Measurements from ENCODE around the gene UTP20.

- no peak for TF ChIP-seq CTCF (IDR thresholded peaks at IDR 0.05; ENCODE audit: low read depth, low read length, poor library complexity, severe bottlenecking)
- TF ChIP-seq EZH2phosphoT487 (IDR thresholded peaks at IDR 0.05; ENCODE audit: borderline replicate concordance, low read length), result no peak
Measured at GRCh38 chr12:101407436-101408345, 127.8 kb downstream of the UTP20 start, which contains the start of gene ARL1.

Measured in DOHH2 (cell line).